Activated CD4-positive, alpha-beta memory T cell treated with anti-CD3 and anti-CD28 coated beads for 36 hours (primary cell): Measurements from ENCODE around the gene IFNA14. TPM values are rescaled to one million over a fixed set of nuclear protein-coding genes. Genes with fewer than 3 reads are reported as not detected.
A peak's percentile ranks its signal among the peaks of the same experiment; 100 is the strongest.

Experiments used
- CTCF ChIA-PET: fragments of 350-600 bp; sonication (Branson Sonifier 250); formaldehyde crosslinking; loops from one replicate; lab custom pipeline; 2021; ENCODE audit warnings: antibody characterized with exemption, inconsistent platforms; lab: Charles Lee
- POLR2A ChIA-PET: fragments of 350-600 bp; sonication (Branson Sonifier 250); formaldehyde crosslinking; loops from one replicate; lab custom pipeline; 2021; ENCODE audit warnings: antibody characterized with exemption; lab: Charles Lee
- DNase-seq: peaks from one replicate; pipeline ENCODE4 v3.0.0-alpha.2; 2020
- H3K27ac Mint-ChIP-seq: one replicate; pipeline ENCODE4 v1.8.0; 2021; ENCODE audit warnings: mixed read lengths
- H3K27me3 Mint-ChIP-seq: one replicate; pipeline ENCODE4 v1.8.0; 2021; ENCODE audit warnings: mixed read lengths
- H3K36me3 Mint-ChIP-seq: one replicate; pipeline ENCODE4 v1.8.0; 2021; ENCODE audit warnings: mixed read lengths
- H3K4me1 Mint-ChIP-seq: one replicate; pipeline ENCODE4 v1.8.0; 2021; ENCODE audit warnings: low read depth, mixed read lengths
- H3K4me3 Mint-ChIP-seq: one replicate; pipeline ENCODE4 v1.8.0; 2021; ENCODE audit warnings: mild to moderate bottlenecking, mixed read lengths
- H3K9me3 Mint-ChIP-seq: one replicate; pipeline ENCODE4 v1.8.0; 2021; ENCODE audit warnings: mixed read lengths
- intact Hi-C: fragments of 100-400 bp; cut with micrococcal nuclease; formaldehyde crosslinking; loops from one replicate; pipeline ENCODE4 v1.15.1; 2023
- total RNA-seq, 2 experiments: library from RNA; stranded (reverse); gene quantifications; one replicate each; pipeline ENCODE4 v1.2.3, GENCODE V29; 2021

Gene IFNA14
- total RNA-seq: not detected

- H3K4me1 Mint-ChIP-seq: peaks cover 9% of the 10 kb centered on the region
- H3K27me3 Mint-ChIP-seq: peaks cover 11% of the 10 kb centered on the region
- no peak for DNase-seq
- no peaks in the 10 kb centered on the region for H3K36me3 Mint-ChIP-seq
- ChIA-PET CTCF (no interaction called here), POLR2A (no interaction called here)
- no peaks in the 10 kb centered on the region for H3K9me3 Mint-ChIP-seq
- no peak within 1 kb of the TSS for H3K4me3 Mint-ChIP-seq
- intact Hi-C loops: loop anchor here (10.0 kb wide), 1 partner anchor 155 kb away; no protein-coding TSS in a partner anchor
- no peak within 1 kb of the TSS for H3K27ac Mint-ChIP-seq
These were observed at the start of gene IFNA14 for GRCh38 chr9:21239911-21240310. Gene IFNA14, minus strand, starts transcription at chr9:21240005. Its CDS starts 70 bp downstream, at chr9:21239935.

- H3K36me3 Mint-ChIP-seq: no peaks in the 10 kb centered on the region
- H3K27ac Mint-ChIP-seq: no peak overlapping the region
- ChIA-PET CTCF (no interaction called here), POLR2A (no interaction called here)
- no peak overlapping the region for H3K4me3 Mint-ChIP-seq
- H3K9me3 Mint-ChIP-seq: no peaks in the 10 kb centered on the region
- H3K27me3 Mint-ChIP-seq: peaks cover 8% of the 10 kb centered on the region
- no peak for DNase-seq
- intact Hi-C loops: no loop called here
- H3K4me1 Mint-ChIP-seq: no peaks in the 10 kb centered on the region
These were observed 47.5 kb upstream of the IFNA14 start for GRCh38 chr9:21287280-21287679.

- intact Hi-C loops: no loop called here
- DNase-seq: no peak
- Mint-ChIP-seq H3K27ac (no peak overlapping the region), H3K9me3 (no peaks in the 10 kb centered on the region), H3K4me1 (no peaks in the 10 kb centered on the region), H3K4me3 (no peak overlapping the region), H3K36me3 (no peaks in the 10 kb centered on the region), H3K27me3 (peaks cover 8% of the 10 kb centered on the region)
- CTCF ChIA-PET: no interaction called here
- POLR2A ChIA-PET: no interaction called here
These were observed 46.9 kb upstream of the IFNA14 start for GRCh38 chr9:21286659-21287058.

- DNase-seq: no peak
- H3K4me3 Mint-ChIP-seq: no peak overlapping the region
- no peak overlapping the region for H3K27ac Mint-ChIP-seq
- H3K36me3 Mint-ChIP-seq: no peaks in the 10 kb centered on the region
- ChIA-PET POLR2A (no interaction called here), CTCF (no interaction called here)
- no peaks in the 10 kb centered on the region for H3K9me3 Mint-ChIP-seq
- intact Hi-C loops: no loop called here
- H3K27me3 Mint-ChIP-seq: peaks cover 8% of the 10 kb centered on the region
- H3K4me1 Mint-ChIP-seq: no peaks in the 10 kb centered on the region
These were observed 46.3 kb upstream of the IFNA14 start for GRCh38 chr9:21286099-21286498.

- CTCF ChIA-PET: interaction anchor here (0.9 kb wide), 1 partner anchor 115 kb away, joined by 3 read pairs; no protein-coding TSS in a partner anchor
- H3K36me3 Mint-ChIP-seq: no peaks in the 10 kb centered on the region
- intact Hi-C loops: no loop called here
- H3K27ac Mint-ChIP-seq: no peak overlapping the region
- peaks cover 10% of the 10 kb centered on the region for H3K27me3 Mint-ChIP-seq
- H3K4me1 Mint-ChIP-seq: no peaks in the 10 kb centered on the region
- POLR2A ChIA-PET: no interaction called here
- H3K4me3 Mint-ChIP-seq: no peak overlapping the region
- H3K9me3 Mint-ChIP-seq: no peaks in the 10 kb centered on the region
- no peak for DNase-seq
These were observed 41.5 kb upstream of the IFNA14 start for GRCh38 chr9:21281275-21281674.

- DNase-seq: no peak
- Mint-ChIP-seq H3K27me3 (peaks cover 12% of the 10 kb centered on the region), H3K4me3 (no peak overlapping the region), H3K27ac (no peak overlapping the region), H3K4me1 (no peaks in the 10 kb centered on the region), H3K36me3 (no peaks in the 10 kb centered on the region), H3K9me3 (peaks cover 3% of the 10 kb centered on the region)
- ChIA-PET CTCF (no interaction called here), POLR2A (no interaction called here)
- intact Hi-C loops: no loop called here
These were observed 28.5 kb upstream of the IFNA14 start for GRCh38 chr9:21268347-21268657.

GRCh38 chr9:21267485-21268346 lies 27.9 kb upstream of the IFNA14 start:
- peaks cover 12% of the 10 kb centered on the region for H3K27me3 Mint-ChIP-seq
- no peak for DNase-seq
- intact Hi-C loops: no loop called here
- ChIA-PET CTCF (interaction anchor here (0.9 kb wide), 1 partner anchor 15 kb away, joined by 3 read pairs; no protein-coding TSS in a partner anchor), POLR2A (no interaction called here)
- no peak overlapping the region for H3K27ac Mint-ChIP-seq
- no peaks in the 10 kb centered on the region for H3K36me3 Mint-ChIP-seq
- H3K4me1 Mint-ChIP-seq: no peaks in the 10 kb centered on the region
- no peak overlapping the region for H3K4me3 Mint-ChIP-seq
- H3K9me3 Mint-ChIP-seq: peaks cover 3% of the 10 kb centered on the region

GRCh38 chr9:21266733-21267484 lies 27.1 kb upstream of the IFNA14 start:
- intact Hi-C loops: no loop called here
- no peaks in the 10 kb centered on the region for H3K4me1 Mint-ChIP-seq
- CTCF ChIA-PET: interaction anchor here (0.9 kb wide), 1 partner anchor 14 kb away, joined by 3 read pairs; no protein-coding TSS in a partner anchor

GRCh38 chr9:21265421-21266189 lies 25.8 kb upstream of the IFNA14 start:
- H3K9me3 Mint-ChIP-seq: peaks cover 3% of the 10 kb centered on the region
- no peaks in the 10 kb centered on the region for H3K4me1 Mint-ChIP-seq
- H3K27me3 Mint-ChIP-seq: peaks cover 7% of the 10 kb centered on the region
- ChIA-PET POLR2A (no interaction called here), CTCF (interaction anchor here (0.9 to 3.0 kb wide), 2 partner anchors 14 to 82 kb away, joined by 3 to 15 read pairs; no protein-coding TSS in a partner anchor)
- H3K27ac Mint-ChIP-seq: no peak overlapping the region
- DNase-seq: no peak
- intact Hi-C loops: no loop called here
- no peaks in the 10 kb centered on the region for H3K36me3 Mint-ChIP-seq
- H3K4me3 Mint-ChIP-seq: no peak overlapping the region

More at GRCh38 chr9:21266733-21267484, 27.1 kb upstream of the IFNA14 start:
- Mint-ChIP-seq H3K27me3 (peaks cover 10% of the 10 kb centered on the region), H3K4me3 (no peak overlapping the region), H3K36me3 (no peaks in the 10 kb centered on the region), H3K9me3 (peaks cover 3% of the 10 kb centered on the region), H3K27ac (no peak overlapping the region)
- DNase-seq: no peak
- POLR2A ChIA-PET: no interaction called here

- ChIA-PET POLR2A (no interaction called here), CTCF (no interaction called here)
- intact Hi-C loops: no loop called here
These were observed 15.9 kb upstream of the IFNA14 start for GRCh38 chr9:21255538-21256212.

GRCh38 chr9:21252721-21253547 lies 13.1 kb upstream of the IFNA14 start:
- no peaks in the 10 kb centered on the region for H3K36me3 Mint-ChIP-seq
- H3K9me3 Mint-ChIP-seq: no peaks in the 10 kb centered on the region
- H3K27ac Mint-ChIP-seq: no peak overlapping the region
- peaks cover 10% of the 10 kb centered on the region for H3K27me3 Mint-ChIP-seq
- POLR2A ChIA-PET: no interaction called here
- intact Hi-C loops: loop anchor here (5.0 kb wide), 1 partner anchor 214 kb away; no protein-coding TSS in a partner anchor
- peaks cover 4% of the 10 kb centered on the region for H3K4me1 Mint-ChIP-seq
- H3K4me3 Mint-ChIP-seq: no peak overlapping the region
- peak; percentile 31 for DNase-seq
- CTCF ChIA-PET: interaction anchor here (0.5 to 3.6 kb wide), 25 partner anchors 8 to 756 kb away, joined by 3 to 17 read pairs (median 4); partner anchors contain the start of gene CDKN2B

More at GRCh38 chr9:21255538-21256212, 15.9 kb upstream of the IFNA14 start:
- H3K27ac Mint-ChIP-seq: no peak overlapping the region
- peaks cover 2% of the 10 kb centered on the region for H3K27me3 Mint-ChIP-seq
- no peak overlapping the region for H3K4me3 Mint-ChIP-seq
- no peaks in the 10 kb centered on the region for H3K36me3 Mint-ChIP-seq
- DNase-seq: no peak
- no peaks in the 10 kb centered on the region for H3K9me3 Mint-ChIP-seq
- peaks cover 4% of the 10 kb centered on the region for H3K4me1 Mint-ChIP-seq
